Testis (tissue), 2 donors: Measurements from ENCODE around the gene CEP295NL.

Experiments
- POLR2A ChIP-seq: fragments of 450-650 bp; IDR thresholded peaks from one replicate; pipeline ENCODE4 v1.6.1; 2017; ENCODE audit warnings: antibody characterized with exemption, mild to moderate bottlenecking, moderate library complexity
- TF ChIP-seq, protein P1 (sequence below), 3 experiments: fragments of 450-650 bp in 2 of 3; fragments of 200-600 bp in 1 of 3; sonication (generic) in 1 of 3; IDR thresholded peaks; one replicate each; pipeline ENCODE4 v1.5.1; 2016 to 2019; ENCODE audit warnings: antibody characterized with exemption in 3 of 3, mild to moderate bottlenecking in 2 of 3, moderate library complexity in 1 of 3

DNA sequence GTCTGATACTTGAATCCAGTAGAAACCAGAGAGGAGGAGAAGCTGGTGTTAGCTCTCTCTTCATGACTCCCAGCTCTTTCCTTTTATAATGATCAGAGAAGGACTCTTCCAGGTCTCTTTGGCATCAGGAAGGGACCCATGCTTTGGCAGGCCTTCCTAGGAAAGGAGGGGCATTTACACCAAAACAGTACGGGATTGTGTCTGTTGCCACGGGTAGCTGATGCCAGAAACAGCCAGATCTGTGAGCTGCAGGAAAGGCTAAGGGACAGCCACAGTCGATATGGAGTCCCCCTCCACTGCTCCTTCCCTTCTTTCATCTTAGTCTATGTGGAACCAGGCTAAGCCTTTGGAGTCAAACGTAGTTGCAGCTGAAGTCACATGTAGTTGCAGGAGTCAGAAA, 9.3 kb downstream of the CEP295NL start:
- TF ChIP-seq, protein P1, sequence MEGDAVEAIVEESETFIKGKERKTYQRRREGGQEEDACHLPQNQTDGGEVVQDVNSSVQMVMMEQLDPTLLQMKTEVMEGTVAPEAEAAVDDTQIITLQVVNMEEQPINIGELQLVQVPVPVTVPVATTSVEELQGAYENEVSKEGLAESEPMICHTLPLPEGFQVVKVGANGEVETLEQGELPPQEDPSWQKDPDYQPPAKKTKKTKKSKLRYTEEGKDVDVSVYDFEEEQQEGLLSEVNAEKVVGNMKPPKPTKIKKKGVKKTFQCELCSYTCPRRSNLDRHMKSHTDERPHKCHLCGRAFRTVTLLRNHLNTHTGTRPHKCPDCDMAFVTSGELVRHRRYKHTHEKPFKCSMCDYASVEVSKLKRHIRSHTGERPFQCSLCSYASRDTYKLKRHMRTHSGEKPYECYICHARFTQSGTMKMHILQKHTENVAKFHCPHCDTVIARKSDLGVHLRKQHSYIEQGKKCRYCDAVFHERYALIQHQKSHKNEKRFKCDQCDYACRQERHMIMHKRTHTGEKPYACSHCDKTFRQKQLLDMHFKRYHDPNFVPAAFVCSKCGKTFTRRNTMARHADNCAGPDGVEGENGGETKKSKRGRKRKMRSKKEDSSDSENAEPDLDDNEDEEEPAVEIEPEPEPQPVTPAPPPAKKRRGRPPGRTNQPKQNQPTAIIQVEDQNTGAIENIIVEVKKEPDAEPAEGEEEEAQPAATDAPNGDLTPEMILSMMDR (IDR thresholded peaks at IDR 0.05), result no peak
- TF ChIP-seq POLR2A, result no peak
